Activated CD8-positive, alpha-beta memory T cell treated with anti-CD3 and anti-CD28 coated beads for 48 hours (primary cell): ENCODE measurements around the gene THBS3.
"Not testable (repeated sequence)": the region's sequence is repeated elsewhere in the genome, so short reads cannot be mapped to it uniquely, and the experiment has no call there.

Experiments used
- DNase-seq, 3 experiments: peaks; one replicate each; pipeline ENCODE4 v3.0.0-alpha.2; 2020; ENCODE audit warnings: low read depth in 2 of 3, low spot score in 2 of 3

The THBS3 gene

DNA sequence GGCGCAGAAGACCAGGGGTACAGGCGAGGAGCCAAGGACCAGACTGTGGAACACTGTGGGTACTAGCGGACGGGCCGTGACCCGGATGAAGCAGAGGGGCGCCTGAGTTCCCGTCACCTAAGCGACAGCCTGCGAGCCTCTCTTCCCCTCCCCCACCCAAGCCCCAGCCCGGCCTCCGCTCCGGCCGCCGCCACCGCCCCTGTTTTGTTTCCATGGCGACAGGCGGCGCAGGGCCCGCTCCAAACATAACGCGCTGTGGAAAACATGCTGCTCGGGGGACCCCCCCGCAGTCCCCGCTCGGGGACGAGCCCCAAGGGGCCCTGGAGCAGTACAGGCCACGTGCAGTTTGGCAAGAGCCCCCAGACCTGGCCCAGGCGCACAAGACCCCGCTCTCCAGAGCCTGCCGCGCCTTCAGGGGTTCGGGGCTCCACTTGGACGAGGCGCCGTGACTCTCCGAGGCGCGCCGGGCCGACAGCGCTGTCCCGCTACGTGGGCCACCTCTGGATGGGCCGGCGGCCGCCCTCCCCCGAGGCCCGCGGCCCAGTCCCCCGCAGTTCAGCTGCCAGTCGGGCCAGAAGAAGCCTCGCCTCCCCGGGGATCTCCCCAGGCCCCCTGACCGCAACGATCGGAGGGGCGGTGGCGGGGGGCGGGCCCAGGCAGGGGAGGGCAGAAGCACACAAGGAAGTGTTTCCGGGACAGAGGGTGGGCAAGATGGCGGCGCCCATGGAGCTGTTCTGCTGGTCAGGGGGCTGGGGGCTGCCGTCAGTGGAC is 1.0 kb upstream of the THBS3 start, which contains the start of gene MTX1:
Gene MTX1, plus strand, starts transcription at position 155 of the 771 bp plus-strand sequence. Its CDS starts 110 bp downstream, at position 265.
- peak; percentile 72 to 84 (median 83) for DNase-seq

DNA sequence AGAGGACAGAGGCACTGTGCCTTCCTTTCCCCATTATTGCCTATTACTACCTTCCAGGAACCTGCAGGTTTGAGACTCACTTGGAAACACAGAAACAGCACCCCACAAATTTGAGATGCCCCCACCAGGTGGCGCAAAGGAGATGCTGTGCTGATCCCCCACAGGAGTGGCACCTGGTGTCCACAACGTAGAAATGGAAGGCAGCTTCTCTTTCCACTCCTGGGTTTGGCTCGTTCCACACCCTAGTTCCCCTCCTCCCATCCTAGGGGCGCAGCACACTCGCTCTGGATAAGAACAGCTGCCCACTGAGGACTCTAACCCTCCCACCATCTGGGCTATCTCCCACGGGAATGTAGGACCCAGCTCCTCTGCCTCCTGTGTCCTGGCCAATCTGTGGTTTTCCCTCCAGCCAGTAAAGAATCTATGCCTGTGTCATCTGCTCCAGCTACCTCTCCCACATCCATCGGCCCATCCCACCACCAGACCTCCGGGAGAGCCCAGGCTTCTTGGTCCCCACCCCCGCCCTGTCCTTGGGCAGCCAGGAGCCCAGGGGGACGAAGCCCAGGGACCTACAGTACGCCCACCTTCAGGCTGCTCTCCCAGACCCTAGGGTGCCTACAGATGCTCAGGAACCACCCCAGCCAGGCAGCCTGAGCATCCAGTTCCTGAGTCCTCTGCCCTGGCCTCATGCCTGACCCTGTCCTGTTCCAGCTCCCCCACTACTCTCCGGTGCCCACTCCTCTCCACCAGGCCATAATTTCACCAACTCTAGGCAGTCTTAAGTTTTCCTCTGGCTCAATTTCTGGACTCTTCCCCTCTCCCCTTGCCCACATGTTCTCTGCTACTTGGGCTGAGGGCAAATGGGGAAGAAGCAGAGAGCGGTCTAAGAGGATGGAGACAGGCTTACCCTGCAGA is 549 bp downstream of the THBS3 start:
- DNase-seq = peak; percentile 67 to 95 (median 86)

DNA sequence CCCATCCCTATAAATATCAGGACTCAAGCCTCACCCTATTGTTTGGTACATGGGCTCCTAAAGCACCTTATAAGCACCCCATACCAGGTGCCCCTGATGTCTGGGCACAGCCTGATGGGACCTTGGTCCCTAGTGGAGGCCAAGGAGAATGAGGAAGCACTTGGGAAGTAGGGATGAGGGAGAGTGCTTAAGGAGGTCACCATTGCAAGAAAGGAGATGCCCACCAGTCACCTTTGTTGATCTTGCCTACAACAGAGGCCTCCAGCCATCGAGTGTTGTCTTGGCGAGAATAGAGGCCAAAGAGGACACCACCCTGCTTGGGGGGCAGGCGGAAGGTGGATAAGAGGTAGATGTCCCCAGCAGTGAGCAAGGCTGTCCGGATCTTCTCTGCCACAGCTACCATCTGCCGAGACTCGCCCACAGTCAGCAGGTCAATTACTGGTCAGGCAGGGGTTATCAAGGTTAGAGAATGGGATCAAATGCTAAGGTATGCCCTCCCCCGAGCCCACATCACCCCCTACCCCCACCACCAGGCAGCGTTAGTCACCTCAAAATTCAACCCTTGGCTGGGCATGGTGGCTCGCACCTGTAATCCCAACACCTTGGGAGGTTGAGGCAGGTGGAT is 1.6 kb downstream of the THBS3 start:
- DNase-seq = no peak

DNA sequence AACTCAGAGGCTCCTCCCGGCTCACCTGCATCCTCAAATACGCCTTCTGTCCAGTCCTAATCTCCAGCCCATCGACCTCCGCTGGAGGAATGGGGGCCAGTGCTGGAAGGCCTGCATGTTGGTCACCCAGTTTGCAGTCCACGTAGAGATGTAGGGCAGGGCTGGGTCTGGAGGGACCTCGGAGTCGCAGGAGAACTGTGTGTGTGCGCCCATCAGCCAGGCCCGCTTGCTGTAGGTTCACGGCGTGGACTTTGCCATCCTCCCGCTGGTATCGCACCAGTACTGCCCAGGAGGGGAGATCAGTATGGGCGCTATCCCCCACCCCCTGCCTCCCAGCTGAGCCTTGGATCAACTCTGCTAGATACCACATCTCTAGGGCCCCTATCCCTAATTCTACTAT is 2.7 kb downstream of the THBS3 start:
- no peak for DNase-seq

DNA sequence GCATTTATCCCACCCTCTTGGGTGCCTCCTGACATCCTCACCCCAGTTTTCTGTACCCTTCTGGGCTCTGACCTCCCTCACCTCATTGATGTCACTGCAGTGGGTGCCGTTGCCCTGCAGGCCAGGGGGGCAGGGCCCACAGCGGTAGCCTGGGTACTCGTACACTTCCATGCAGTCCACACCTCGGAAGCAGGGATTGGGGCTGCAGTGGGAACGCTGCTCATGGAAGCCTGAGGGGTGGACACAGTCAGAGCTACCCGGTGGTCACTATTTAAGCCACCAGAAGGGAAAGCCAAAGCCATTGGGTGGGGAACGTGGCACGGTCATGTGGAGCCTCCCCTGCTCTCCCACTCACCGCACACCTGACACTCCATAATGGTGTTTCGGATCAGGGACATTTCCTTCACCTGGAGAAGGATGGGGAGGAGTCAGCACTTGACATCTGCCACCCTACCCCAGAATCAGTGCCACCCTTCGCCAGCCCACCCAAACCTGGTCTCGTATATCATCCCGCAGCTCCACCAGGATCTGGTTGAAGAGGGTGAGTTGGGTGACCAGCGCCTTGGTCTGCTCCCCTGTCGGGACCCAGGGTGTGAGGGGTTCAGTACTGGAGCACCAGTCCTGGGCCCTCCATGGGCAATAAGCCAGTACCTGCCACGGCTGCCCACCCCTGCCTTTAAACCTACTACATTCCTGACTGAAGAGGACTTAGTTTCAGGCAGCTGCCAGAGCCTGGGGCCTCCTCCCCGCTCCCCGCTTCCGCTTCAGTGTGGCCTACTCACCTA is 4.8 kb downstream of the THBS3 start:
- DNase-seq = no peak

DNA sequence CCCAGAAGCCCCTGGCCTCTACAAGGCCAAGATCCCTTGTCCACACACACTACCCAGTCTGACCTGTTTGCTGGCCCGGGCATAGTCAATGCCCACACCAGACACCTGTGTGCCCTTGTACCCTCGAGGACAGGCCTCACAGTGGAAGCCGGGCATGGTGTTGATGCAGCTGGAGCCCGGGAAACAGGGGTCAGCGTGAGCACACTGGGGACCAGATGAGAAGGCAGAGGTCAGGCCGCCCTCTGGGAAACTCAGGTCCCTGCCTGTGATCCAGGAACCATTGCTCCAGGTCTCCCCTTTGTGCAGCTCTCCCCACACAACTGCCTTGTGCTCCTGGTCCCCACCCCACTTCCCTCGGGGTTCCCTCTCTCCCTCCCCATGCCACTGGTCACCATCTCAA is 5.5 kb downstream of the THBS3 start:
- DNase-seq = no peak

DNA sequence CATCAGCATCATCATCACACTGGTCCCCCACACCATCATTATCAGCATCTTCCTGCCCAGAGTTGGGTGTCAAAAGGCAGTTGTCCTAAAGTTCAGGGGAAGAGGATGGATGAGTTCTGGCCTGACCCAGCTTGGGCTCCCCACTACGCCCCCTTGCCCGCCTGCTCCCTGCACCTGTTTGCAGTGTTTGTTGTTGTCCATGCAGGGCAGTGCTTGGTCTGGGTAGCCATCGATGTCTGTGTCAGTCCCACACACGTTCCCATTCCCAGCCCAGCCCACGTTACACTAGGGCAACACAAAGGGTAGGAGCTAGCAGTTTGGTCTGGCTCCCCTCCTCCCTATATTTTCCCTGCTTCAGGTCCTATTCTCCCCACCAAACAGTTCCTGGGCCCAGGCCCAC is 6.8 kb downstream of the THBS3 start:
- DNase-seq = no peak

DNA sequence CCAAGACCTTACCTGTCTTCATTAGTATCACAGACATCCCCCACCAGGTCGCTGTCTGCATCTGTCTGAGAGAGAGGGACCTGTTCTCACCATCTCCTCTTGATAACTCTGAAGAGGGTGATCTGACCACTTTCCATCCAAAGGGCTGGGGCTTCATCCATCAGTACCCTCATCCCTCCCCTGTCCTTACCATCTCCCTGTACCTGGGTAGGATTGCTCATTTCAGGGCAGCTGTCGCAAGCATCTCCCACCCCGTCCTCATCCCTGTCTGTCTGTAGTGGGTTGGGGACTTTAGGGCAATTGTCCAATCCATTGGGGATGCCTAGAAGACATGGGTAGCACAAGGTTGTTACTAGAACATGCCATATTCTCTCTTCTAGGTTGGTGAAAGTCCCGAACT is 7.9 kb downstream of the THBS3 start:
- no peak for DNase-seq

DNA sequence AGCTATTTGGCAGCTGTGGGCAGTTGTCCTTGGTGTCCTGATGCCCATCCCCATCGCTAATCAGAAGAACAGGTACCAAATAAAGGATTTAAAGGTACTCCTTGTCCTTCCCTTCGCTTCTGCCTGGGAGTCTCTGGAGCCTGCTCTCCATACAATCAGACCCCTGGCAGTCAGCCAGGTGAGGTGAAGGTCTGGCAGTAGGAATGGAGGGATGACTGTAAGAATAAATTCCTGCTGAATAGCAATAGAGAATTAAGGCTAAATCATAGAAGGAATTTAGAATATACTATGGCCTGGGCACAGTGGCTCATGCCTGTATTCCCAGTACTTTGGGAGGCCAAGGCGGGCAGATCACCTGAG is 9.2 kb downstream of the THBS3 start:
- DNase-seq = no peak

DNA sequence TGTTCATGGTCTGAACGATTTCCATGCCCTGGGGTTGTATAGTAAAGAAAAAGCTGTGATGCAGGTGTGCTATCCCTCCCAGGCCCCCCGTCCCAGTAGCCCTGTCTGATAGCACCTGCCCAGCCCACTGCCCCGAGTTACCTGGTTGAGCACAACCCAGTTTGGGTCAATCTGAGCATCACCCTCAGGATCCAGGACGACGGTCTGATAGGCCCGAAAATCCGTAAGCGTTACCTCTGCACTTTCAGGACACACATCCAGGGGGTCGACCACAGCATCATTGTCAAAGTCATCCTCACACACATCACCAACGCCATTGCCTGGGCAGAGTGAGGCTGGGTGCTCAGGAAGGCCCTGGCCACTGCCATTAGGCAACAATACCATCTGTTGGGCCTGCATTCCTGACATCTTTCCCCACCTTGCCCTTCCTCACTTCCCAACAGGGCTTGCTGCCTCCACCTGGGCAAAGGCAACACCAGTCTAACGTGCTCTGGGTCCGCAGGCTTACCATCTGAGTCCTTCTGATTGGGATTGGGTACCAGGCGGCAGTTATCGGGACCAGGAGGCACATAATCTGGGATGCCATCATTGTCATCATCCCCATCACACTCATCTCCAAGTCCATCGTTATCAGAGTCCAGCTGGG is 9.7 kb downstream of the THBS3 start:
- DNase-seq = no peak

DNA sequence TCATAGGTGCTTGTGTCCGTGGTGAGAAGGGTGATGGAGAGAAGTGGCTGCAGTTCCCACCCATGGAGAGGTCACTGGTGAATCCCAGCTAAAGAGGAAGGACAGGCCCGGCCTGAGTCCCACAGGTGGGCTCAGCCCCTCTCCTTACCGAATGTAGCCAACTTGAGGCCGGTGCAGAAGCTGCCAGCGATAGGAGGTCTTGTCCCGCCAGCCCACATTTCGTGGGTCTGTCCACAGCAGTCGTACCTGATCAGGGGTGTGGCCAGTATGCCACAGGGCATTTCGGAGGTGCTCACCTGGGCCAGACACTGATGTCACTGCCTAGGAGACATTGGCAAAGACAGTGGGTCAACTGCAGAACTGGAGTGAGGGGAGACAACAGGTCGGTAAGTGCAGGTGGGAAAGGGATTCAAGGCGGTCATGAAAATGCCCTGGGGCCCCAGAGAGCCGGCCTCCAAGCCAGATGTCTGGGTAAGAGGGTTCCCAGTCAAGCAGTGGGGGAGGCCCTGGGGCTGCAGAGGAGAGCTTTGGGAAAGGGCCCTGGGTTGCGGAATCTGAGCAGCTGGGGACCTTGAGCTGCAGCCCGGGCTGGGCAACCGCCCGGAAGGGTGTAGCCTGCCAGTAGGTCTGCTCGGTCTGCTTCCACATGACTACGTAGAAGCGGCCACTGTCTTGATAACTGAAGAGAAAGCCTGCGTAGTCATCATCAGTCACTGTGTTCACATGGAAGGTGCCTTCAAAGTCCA is 10.6 kb downstream of the THBS3 start:
- DNase-seq = no peak

DNA sequence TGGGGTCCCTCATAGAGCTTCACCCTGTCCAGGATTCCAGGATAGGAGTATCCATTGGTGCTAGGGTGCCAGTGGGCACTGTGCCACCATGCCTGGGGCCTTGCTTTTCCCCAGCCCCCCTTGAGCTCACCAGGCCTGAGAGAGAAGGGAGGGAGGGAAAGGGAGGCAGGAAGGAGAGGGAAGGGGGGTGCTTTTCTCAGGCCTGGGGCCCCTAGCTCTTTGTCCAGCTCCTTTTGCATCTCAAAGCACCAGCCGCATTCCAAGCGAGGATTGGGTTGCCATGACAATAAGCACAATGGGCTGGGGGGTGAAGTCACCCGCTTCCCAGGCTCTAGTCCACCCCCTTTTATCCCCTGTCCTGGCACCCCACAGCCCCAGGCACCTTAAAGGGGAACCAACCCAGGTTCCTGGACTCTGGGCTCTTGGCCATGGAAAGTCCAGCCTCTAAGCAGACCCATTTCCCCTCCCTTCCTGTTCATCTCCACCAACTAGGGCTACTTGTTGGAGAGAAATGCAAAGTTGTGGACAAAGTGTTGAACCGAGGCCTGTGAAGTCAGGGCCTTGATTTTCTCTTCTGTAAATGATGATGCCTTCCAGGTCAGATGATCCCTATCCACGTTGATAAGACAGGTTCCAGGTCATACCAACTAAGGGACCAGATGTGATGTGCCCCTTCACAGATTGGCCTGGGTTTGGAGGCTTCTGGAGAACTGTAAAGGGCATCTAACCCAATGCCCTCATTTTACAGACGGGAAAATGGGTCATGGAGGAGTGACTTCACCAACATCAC is 11.4 kb downstream of the THBS3 start:
- no peak for DNase-seq

DNA sequence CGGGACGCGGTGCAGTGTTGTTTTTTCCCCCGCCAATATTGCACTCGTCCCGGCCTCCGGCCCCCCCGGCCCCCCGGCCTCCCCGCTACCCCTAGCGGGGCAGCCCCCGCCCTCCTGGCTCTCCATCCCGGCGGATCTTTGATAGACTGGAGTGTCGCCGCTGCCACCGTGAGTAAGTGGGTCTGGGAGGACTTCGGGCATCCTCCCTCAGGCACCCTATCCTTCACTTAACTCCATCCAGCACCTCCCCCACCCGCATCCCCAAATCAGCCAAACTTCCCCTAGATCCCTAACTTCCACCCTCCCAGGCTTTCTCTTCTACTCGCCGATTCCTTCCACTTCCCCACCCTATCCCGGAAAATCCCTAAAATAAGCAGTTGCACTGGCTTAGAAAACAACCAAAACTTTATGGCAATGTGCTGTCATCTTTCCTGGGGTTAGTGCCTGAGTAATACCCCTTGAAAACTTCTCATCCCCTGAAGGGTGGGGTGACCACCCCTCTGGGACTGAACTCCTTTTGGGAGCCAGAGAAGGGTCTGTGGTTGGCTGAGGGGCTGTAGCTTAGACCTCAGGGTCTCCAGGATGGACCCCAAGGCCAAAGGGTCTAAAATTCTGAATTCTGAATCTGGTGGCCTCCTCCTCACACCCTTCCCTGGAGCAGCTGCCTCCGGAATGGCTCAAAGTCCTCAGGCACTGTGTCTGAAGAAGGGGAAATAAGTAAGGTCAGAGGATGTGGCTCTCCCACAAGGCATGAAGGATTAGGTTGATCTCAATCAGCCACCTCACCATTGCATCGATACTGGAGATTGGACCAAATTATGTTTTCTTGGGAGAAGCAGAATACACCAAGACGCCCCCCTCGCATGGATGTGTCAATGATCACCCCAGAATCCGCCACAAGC is 12.2 kb downstream of the THBS3 start:
- DNase-seq = no peak

DNA sequence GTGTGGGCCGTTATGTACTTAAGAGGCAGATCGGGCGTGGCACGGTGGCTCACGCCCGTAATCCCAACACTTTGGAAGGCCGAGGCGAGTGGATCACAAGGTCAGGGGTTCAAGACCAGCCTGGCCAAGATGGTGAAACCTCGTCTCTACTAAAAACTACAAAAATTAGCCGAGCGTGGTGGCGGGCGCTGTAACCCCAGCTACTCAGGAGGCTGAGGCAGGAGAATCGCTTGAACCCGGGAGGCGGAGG is 13.8 kb downstream of the THBS3 start:
- not testable (repeated sequence) for DNase-seq

DNA sequence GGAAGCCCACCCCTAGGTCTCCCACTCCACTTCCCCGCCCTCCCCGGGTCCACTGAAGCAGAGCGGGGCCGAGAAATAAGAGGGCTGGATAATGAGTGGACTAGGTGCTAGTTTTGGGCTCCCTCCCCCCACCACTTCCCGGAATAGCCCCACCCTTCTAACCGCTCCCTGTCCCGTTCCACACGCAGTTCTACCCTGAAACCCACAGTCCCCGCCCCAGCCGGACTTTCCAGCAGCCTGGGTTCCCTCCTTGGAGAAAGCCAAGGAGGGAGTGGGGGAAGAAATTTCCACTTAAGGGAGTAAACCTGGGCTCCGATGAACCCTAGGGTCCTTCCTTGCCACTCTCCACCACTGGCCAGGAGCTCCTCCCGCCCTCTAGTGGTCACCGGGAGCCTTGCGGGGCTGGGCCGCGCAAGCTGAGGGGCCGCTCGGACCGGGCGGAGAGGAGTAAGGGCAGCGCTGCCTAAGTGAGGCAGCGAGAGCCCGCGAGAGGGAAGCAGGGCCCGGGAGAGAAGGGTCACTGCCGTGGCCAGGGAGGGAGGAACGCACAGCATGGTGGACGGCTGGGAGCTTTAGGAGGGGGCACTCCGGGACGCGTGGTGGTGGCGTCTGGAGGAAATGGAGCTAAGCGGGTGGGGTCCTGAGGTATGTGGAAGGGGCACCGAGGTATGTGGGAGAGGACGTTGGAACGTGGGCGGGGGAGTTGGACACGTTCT is 14.3 kb downstream of the THBS3 start:
- peak in 2 of 3 experiments; percentile 66 to 75 for DNase-seq

DNA sequence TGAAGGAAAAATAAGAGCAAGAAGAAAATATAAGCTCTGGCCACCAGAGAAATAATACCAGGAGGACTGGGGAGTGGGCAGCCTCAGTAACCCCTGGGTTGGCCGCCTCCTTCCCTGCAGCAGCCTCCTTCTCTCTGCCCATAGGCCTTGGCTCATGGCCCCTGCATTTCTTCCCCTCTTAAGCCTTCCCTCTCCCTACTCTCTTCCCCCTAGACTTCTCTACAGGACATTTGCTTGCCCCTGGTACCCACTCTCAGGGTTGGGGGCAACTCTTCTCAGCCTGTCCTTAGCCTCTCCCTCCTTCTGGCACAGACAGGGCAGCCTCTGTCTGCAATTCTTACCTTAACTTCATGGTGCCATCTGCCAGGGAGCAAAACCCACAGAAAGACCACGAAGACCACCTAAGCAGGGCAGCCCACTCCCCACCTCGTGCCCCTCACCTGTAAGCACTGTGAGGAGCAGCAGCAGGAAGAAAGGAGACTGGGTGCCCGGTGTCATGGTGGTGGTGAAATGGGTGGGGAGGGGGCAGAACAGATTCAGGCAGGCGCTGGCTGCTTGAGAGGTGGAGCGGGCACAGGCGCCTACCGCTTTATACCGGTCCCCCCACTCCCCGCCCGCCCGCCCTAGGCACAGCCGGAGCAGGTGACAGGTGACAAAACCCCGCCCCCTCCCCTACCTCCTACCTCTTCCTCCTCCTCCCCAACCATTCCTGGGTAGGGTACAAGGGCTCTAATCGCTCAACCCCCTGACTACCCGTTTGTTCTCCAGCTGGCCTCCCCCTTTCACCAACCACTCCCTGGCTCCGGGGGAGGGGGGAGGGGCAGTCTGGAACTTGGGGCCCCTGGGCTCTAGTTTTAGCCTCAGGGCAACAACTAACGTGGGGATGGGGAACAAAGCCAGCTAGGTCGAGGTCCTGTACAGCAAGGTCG is 15.1 kb downstream of the THBS3 start:
- DNase-seq = peak in 1 of 3 experiments; percentile 33

DNA sequence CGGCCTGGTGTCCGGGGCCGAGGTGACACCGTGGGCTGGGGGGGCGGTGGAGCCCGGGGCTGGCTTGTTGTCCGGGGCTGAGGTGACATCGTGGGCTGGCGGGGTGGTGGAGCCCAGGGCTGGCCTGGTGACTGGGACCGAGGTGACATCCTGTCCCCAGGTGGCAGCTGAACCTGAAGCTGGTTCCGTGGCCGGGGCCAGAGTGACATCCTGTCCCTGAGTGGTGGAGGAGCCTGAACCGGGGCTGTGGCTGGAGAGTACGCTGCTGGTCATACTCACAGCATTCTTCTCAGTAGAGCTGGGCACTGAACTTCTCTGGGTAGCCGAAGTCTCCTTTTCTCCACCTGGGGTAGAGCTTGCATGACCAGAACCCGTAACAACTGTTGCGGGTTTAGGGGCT is 15.8 kb downstream of the THBS3 start:
- DNase-seq = no peak
